ENCODE results near the gene FEV.

GRCh38 chr2:218999881-219000568, 15.0 kb upstream of the FEV start:
- no peak for TF ChIP-seq POLR2A (IDR thresholded peaks at IDR 0.05)
- TF ChIP-seq, protein P1, sequence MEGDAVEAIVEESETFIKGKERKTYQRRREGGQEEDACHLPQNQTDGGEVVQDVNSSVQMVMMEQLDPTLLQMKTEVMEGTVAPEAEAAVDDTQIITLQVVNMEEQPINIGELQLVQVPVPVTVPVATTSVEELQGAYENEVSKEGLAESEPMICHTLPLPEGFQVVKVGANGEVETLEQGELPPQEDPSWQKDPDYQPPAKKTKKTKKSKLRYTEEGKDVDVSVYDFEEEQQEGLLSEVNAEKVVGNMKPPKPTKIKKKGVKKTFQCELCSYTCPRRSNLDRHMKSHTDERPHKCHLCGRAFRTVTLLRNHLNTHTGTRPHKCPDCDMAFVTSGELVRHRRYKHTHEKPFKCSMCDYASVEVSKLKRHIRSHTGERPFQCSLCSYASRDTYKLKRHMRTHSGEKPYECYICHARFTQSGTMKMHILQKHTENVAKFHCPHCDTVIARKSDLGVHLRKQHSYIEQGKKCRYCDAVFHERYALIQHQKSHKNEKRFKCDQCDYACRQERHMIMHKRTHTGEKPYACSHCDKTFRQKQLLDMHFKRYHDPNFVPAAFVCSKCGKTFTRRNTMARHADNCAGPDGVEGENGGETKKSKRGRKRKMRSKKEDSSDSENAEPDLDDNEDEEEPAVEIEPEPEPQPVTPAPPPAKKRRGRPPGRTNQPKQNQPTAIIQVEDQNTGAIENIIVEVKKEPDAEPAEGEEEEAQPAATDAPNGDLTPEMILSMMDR (IDR thresholded peaks at IDR 0.05), result no peak

All from lower leg skin (tissue), 3 donors.